Astrocyte (in vitro differentiated cells and primary cell): ENCODE results near the gene PAFAH2. TPM values are rescaled to one million over a fixed set of nuclear protein-coding genes. Genes with fewer than 3 reads are reported as not detected.

Experiments
- DNase-seq: peaks from one replicate; pipeline ENCODE4 v3.0.0-alpha.2; 2010; ENCODE audit warnings: low read depth
- FAIRE-seq: peaks from 2 replicates; lab custom pipeline; 2011; peaks lifted over from hg19 to GRCh38; lab: Jason Lieb, UNC
- H2AFZ ChIP-seq: 2 replicates; pipeline ENCODE4 v1.6.0; 2012; ENCODE audit warnings: low read depth, low read length, inconsistent platforms
- H3K27ac ChIP-seq: 2 replicates; pipeline ENCODE4 v1.5.1; 2011; ENCODE audit warnings: low read depth, low read length, inconsistent platforms
- H3K27me3 ChIP-seq: 2 replicates; pipeline ENCODE4 v1.6.0; 2011; ENCODE audit warnings: low read length, inconsistent platforms; ENCODE audit not compliant: insufficient read depth
- H3K36me3 ChIP-seq: 2 replicates; pipeline ENCODE4 v1.5.1; 2011; ENCODE audit warnings: low read length, inconsistent platforms; ENCODE audit not compliant: insufficient read depth
- H3K4me1 ChIP-seq: 2 replicates; pipeline ENCODE4 v1.5.1; 2011; ENCODE audit warnings: low read length, inconsistent platforms; ENCODE audit not compliant: insufficient read depth
- H3K4me2 ChIP-seq: 2 replicates; pipeline ENCODE4 v1.6.0; 2012; ENCODE audit warnings: low read length, inconsistent platforms
- H3K4me3 ChIP-seq: 2 replicates; pipeline ENCODE4 v1.5.1; 2011; ENCODE audit warnings: low read depth, mild to moderate bottlenecking, low read length, inconsistent platforms; ENCODE audit not compliant: insufficient read depth
- H3K79me2 ChIP-seq: 2 replicates; pipeline ENCODE4 v1.6.0; 2012; ENCODE audit warnings: mild to moderate bottlenecking, low read length, inconsistent platforms; ENCODE audit not compliant: insufficient read depth
- H3K9ac ChIP-seq: 2 replicates; pipeline ENCODE4 v1.6.0; 2012; ENCODE audit warnings: mild to moderate bottlenecking, low read length, inconsistent platforms
- H3K9me3 ChIP-seq: 2 replicates; pipeline ENCODE4 v1.5.1; 2012; ENCODE audit warnings: low read depth, mild to moderate bottlenecking, low read length, inconsistent platforms; ENCODE audit not compliant: insufficient read depth
- H4K20me1 ChIP-seq: 2 replicates; pipeline ENCODE4 v1.6.0; 2012; ENCODE audit warnings: low read length, inconsistent platforms; ENCODE audit not compliant: insufficient read depth
- H3K27ac Mint-ChIP-seq: one replicate; pipeline ENCODE4 v1.8.0; 2021; ENCODE audit warnings: mild to moderate bottlenecking, mixed read lengths; ENCODE audit not compliant: unreplicated experiment
- H3K27me3 Mint-ChIP-seq: one replicate; pipeline ENCODE4 v1.8.0; 2021; ENCODE audit warnings: low read depth, mixed read lengths; ENCODE audit not compliant: unreplicated experiment
- H3K36me3 Mint-ChIP-seq: one replicate; pipeline ENCODE4 v1.8.0; 2021; ENCODE audit warnings: low read depth, mixed read lengths; ENCODE audit not compliant: unreplicated experiment
- H3K4me1 Mint-ChIP-seq: one replicate; pipeline ENCODE4 v1.8.0; 2021; ENCODE audit warnings: low read depth, mixed read lengths; ENCODE audit not compliant: unreplicated experiment
- H3K4me3 Mint-ChIP-seq: one replicate; pipeline ENCODE4 v1.8.0; 2021; ENCODE audit warnings: mild to moderate bottlenecking, moderate library complexity, mixed read lengths; ENCODE audit not compliant: unreplicated experiment
- H3K9me3 Mint-ChIP-seq: one replicate; pipeline ENCODE4 v1.8.0; 2021; ENCODE audit warnings: mild to moderate bottlenecking, mixed read lengths; ENCODE audit not compliant: unreplicated experiment
- CTCF ChIP-seq: IDR thresholded peaks from 2 replicates; pipeline ENCODE4 v1.5.1; 2011; ENCODE audit warnings: low read depth, mild to moderate bottlenecking, inconsistent platforms, low read length, moderate library complexity; ENCODE audit not compliant: insufficient read depth
- EZH2 ChIP-seq: IDR thresholded peaks from 2 replicates; pipeline ENCODE4 v1.6.1; 2012; ENCODE audit warnings: mild to moderate bottlenecking, low read length, inconsistent platforms; ENCODE audit not compliant: insufficient read depth
- total RNA-seq: library from RNA; stranded (reverse); gene quantifications from 2 replicates; pipeline ENCODE4 v1.2.1, GENCODE V29; 2021

The PAFAH2 gene
- total RNA-seq, 1 donor from 2014 or later: 14.1 TPM

- no peak overlapping the region for H3K4me3 Mint-ChIP-seq
These were observed 12.1 kb upstream of the PAFAH2 start for GRCh38 chr1:26009796-26010447.

GRCh38 chr1:26006710-26007109 lies 8.8 kb upstream of the PAFAH2 start:
- H3K4me1 Mint-ChIP-seq: peaks cover 11% of the 10 kb centered on the region
- DNase-seq (no peak), FAIRE-seq (no peak)
- Histone ChIP-seq H3K4me3 (no peak overlapping the region), H3K4me1 (no peaks in the 10 kb centered on the region), H3K27me3 (no peaks in the 10 kb centered on the region), H3K9ac (no peak overlapping the region), H3K27ac (no peak overlapping the region), H3K4me2 (no peak overlapping the region), H3K36me3 (no peaks in the 10 kb centered on the region), H2AFZ (no peak overlapping the region), H3K9me3 (no peaks in the 10 kb centered on the region), H4K20me1 (no peaks in the 10 kb centered on the region), H3K79me2 (no peaks in the 10 kb centered on the region)
- H3K4me3 Mint-ChIP-seq: no peak overlapping the region
- TF ChIP-seq CTCF (no peak), EZH2 (no peak)
- H3K9me3 Mint-ChIP-seq: no peaks in the 10 kb centered on the region
- H3K27ac Mint-ChIP-seq: no peak overlapping the region
- no peaks in the 10 kb centered on the region for H3K36me3 Mint-ChIP-seq
- peaks cover 6% of the 10 kb centered on the region for H3K27me3 Mint-ChIP-seq

More at GRCh38 chr1:26009796-26010447, 12.1 kb upstream of the PAFAH2 start:
- Histone ChIP-seq H3K27ac (no peak overlapping the region), H2AFZ (no peak overlapping the region), H3K27me3 (no peaks in the 10 kb centered on the region), H3K4me2 (no peak overlapping the region), H3K9me3 (no peaks in the 10 kb centered on the region), H3K79me2 (no peaks in the 10 kb centered on the region), H3K9ac (no peak overlapping the region), H4K20me1 (no peaks in the 10 kb centered on the region), H3K4me1 (no peaks in the 10 kb centered on the region), H3K36me3 (no peaks in the 10 kb centered on the region), H3K4me3 (no peak overlapping the region)
- Mint-ChIP-seq H3K36me3 (no peaks in the 10 kb centered on the region), H3K27me3 (peaks cover 4% of the 10 kb centered on the region), H3K27ac (peak overlapping the region; percentile 73), H3K4me1 (peaks cover 11% of the 10 kb centered on the region), H3K9me3 (no peaks in the 10 kb centered on the region)
- DNase-seq (no peak), FAIRE-seq (no peak)
- TF ChIP-seq EZH2 (no peak), CTCF (no peak)

GRCh38 chr1:26005434-26006105 lies 7.7 kb upstream of the PAFAH2 start:
- Mint-ChIP-seq H3K4me3 (no peak overlapping the region), H3K4me1 (peaks cover 4% of the 10 kb centered on the region), H3K27me3 (peaks cover 6% of the 10 kb centered on the region), H3K9me3 (no peaks in the 10 kb centered on the region), H3K27ac (no peak overlapping the region), H3K36me3 (no peaks in the 10 kb centered on the region)
- H3K4me2 ChIP-seq: no peak overlapping the region
- H3K27me3 ChIP-seq: no peaks in the 10 kb centered on the region
- no peaks in the 10 kb centered on the region for H3K79me2 ChIP-seq
- no peak overlapping the region for H3K27ac ChIP-seq
- H3K9ac ChIP-seq: no peak overlapping the region
- FAIRE-seq: no peak
- H3K9me3 ChIP-seq: no peaks in the 10 kb centered on the region
- no peak overlapping the region for H2AFZ ChIP-seq
- H4K20me1 ChIP-seq: no peaks in the 10 kb centered on the region
- TF ChIP-seq CTCF: no peak
- TF ChIP-seq EZH2: no peak
- DNase-seq: no peak
- no peaks in the 10 kb centered on the region for H3K4me1 ChIP-seq
- H3K36me3 ChIP-seq: no peaks in the 10 kb centered on the region
- no peak overlapping the region for H3K4me3 ChIP-seq
